Measurements from ENCODE around the gene ARHGEF4.
"Not testable (repeated sequence)": the region's sequence is repeated elsewhere in the genome, so short reads cannot be mapped to it uniquely, and the experiment has no call there.

ARHGEF4 gene

GRCh38 chr2:130985206-130985780 is 148.6 kb downstream of the ARHGEF4 start:
- DNase-seq (ENCODE audit: low spot score) = no peak

DNA sequence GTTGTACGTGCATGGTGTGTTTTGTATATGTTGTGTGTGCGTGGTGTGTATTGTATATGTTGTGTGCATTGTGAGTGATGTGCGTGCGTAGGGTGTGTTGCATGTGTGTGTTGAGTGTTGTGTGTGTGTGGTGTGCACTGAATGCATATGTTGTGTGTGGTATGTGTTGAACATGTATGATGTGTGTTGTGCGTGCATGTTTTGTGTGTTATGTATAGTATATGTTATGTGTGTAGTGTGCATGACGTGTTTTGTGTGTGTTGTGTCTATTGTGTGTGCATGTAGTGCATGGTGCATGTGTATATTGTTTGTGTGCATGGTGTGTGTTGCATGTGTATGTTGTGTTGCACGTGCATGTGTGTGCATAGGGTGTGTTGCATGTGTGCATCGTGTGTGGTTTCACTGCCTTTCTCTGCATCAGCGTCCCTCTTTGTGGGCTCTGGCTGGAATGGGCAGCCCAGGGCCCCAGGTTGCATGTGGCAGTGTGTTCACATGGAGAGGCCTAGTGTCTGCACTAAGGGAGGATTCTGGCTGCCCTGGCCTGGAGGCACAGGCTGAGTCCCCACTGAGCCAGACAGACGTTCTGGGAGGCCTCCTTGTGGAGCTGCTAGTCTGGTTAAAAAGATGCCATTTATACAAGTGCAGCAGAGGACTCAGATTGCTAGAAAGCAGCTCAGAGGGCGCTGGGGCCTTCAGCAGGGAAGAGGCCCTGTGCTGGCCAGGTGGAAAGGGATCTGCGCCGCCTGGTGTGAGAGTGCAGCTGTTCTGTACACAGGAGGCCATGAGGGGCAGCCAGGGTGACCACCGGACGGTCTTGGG is 149.3 kb downstream of the ARHGEF4 start:
- no peak for DNase-seq (ENCODE audit: low spot score)

DNA sequence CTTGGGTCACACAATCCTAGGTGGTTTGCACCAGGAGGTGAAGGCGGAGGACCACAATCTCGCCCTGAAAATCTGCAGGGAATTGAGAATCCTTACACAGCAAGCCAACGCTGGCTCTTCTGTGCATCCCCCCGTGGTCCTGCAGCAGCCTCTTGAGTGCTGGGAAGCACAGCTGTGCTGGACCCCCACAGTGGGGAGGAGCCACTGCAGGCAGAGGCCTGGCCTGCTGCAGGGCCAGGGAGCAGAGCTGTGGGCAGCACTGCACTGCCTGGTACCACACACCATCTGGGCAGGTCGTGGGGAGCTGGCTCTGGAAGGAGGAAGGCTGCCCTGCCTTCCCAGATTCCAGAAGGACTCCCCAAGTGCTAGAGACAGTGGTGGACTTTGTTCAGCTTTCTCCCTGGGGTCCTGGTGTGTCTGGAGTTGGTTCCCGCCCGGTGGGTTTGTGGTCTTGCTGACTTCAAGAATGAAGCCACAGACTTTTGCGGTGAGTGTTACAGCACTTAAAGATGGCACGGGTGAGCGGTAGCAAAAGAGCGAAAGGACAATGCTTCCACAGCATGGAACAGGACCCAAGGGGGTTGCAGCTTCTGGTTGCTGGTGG is 150.3 kb downstream of the ARHGEF4 start:
- DNase-seq (ENCODE audit: low spot score) = no peak

GRCh38 chr2:130987519-130988425 is 151.1 kb downstream of the ARHGEF4 start:
- DNase-seq (ENCODE audit: low spot score) = no peak

DNA sequence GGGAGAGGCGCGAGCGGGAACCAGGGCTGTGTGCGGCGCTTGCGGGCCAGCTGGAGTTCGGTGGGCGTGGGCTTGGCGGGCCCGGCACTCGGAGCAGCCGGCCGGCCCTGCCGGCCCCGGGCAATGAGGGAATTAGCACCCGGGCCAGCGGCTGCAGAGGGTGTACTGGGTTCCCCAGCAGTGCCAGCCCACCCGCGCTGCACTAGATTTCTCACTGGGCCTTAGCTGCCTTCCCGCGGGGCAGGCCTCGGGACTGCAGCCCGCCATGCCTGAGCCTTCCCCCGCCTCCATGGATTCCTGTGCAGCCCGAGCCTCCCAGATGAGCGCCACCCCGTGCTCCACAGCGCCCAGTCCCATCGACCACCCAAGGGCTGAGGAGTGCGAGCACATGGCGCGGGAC is 154.7 kb downstream of the ARHGEF4 start:
- DNase-seq (ENCODE audit: low spot score) = not testable (repeated sequence)

GRCh38 chr2:130992003-130992402 is 155.3 kb downstream of the ARHGEF4 start:
- DNase-seq (ENCODE audit: low spot score) = not testable (repeated sequence)

DNA sequence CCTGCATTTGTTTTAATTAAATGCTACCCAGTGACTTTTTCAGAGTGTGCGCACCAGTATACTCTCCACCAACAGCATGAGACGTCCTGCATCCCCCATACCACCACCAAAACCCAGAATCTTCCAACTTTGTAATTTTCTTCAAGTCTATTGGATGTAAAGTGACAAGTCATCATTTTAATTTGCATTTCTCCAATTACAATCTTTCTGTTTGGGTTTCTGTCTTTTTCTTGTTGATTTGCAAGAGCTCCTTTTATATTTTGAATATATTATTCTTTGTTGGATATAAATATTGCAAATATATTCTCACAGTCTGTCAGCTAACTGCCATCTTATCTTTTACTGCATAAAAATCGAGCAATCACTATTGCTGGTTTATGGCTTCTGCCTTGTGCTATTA is 160.0 kb downstream of the ARHGEF4 start:
- no peak for DNase-seq (ENCODE audit: low spot score)

- no peak for DNase-seq (ENCODE audit: low spot score)
Measured at GRCh38 chr2:130997198-130997597, 160.5 kb downstream of the ARHGEF4 start.

GRCh38 chr2:130998561-130998960 is 161.8 kb downstream of the ARHGEF4 start:
- no peak for DNase-seq (ENCODE audit: low spot score)

DNA sequence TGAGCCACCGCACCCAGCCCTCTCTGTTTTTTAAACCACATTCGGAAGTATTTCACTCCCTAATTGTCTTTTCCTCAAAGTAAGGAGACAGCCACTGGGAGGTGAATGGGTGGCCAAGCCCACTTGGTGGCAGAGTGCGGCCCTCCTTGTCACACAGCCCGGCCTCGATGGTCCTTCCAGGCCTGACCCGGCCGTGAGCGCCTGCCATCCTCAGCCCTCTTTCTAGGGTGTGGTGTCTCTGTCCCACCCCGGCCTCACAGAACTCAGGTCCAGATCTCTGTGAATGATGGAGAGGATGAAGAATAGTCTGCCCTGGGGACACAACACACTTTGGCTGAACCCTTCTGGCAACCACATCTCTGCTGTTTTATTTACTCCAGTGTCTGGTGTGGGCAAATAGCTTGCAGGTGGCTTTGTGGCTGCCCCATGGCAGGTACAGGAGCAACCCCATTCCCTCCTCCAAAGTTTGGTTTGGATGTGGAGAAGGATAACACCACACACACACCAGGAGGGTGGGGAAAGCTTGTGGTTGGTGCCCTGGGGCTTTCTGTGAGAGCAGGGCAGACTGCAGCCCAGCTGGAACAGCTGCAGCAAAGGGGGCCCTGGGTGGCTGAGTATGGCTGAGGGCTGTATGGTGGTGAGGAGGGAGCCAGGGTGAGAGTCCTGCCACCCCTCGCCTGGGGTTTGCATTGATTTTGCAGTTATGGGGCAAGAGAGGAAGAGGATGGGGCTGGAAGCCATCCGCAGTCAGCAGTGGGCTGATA is 167.9 kb downstream of the ARHGEF4 start:
- no peak for DNase-seq (ENCODE audit: low spot score)

DNA sequence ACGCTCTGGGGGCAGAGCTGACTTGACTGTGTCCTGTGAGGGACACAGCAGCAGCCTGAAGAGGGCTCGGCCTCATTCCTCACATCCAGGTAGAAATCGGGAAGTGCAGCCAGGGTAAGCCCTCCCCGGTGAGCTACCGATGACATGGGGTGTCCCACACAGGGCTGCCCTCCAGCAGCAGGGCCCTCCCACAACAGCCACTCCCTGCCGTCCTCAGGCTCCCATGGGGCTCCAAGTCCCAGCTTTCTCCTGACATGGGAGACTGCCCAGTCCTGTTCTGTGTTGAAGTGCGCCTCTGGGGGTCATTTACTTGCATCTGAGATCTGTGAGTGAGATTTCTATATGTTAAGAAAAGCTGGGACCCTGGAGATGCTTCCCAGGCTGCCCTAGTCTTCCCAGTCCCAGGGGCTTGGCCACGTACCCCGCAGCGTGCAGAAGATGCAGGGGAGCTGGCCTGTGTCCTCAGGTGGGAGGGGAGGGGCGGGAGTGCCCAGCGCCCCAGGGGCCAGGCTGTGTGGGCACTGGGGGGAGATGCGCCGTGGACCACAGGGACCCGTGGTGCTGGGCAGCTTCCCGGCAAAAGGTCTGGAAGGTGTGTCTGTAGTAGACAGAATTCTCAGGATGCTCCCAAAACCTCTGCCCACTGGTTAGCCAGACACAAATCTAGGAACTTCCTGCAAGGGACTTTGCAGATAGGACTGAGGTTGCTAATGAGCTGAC is 168.7 kb downstream of the ARHGEF4 start:
- DNase-seq (ENCODE audit: low spot score) = no peak

DNA sequence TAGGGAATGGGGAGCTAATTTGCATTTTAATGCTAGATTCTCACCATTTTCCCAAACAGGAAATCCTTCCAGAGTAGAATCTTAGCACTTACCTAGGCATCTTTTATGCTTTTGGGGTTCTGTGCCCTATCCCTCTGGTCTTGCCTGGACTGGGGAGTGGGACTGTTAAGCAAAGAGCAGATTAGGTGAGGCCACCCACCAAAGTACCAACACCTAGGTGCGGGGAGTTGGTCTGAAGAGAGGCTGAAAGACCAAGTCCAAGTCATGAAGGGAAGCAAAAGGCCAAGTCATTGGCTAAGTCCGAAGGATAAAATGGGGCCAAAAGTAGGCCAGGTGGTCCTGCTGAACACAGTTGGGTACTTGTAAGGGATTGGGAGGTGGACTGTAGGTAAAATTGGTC is 169.8 kb downstream of the ARHGEF4 start:
- no peak for DNase-seq (ENCODE audit: low spot score)

- DNase-seq (ENCODE audit: low spot score) = no peak
Measured at GRCh38 chr2:131008967-131009366, 172.3 kb downstream of the ARHGEF4 start.

GRCh38 chr2:131009713-131010475 is 173.2 kb downstream of the ARHGEF4 start:
- no peak for DNase-seq (ENCODE audit: low spot score)

DNA sequence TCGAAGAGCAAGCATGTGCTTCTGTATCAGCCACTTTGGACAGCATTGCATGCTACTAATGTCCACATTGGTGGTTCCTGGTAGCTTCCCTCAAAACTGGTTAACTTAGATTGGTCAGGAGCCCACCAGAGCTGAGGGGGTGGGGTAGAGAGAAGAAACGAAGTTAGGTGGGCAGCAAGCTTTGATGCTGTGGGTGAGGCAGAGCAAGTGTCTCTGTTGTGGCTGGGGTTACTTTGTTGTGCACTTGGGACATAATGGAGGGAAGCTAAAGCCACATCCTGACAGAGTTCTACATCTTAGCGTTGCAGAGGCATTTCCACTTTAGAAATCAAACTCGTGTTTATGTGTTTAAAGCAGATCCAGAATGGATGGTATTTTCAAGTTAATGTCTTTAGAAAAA is 173.9 kb downstream of the ARHGEF4 start:
- no peak for DNase-seq (ENCODE audit: low spot score)

DNA sequence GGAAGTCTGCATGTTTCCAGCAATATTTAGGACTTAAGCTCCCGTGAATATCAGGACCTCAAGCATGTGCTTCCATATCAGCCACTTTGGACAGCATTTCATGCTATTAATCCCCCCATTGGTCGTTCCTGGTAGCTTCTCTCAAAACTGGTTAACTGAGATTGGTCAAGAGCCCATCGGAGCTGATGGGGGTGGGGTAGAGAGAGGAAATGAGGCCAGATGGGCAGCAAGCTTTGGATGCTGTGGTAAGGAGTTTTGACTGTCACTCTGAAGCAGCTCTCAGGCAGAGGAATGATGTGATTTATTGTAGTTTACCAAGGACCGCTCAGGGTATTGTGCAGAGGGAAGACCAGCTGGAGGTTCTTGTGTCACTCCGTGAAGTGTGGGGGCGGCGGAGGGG is 174.8 kb downstream of the ARHGEF4 start:
- no peak for DNase-seq (ENCODE audit: low spot score)

DNA sequence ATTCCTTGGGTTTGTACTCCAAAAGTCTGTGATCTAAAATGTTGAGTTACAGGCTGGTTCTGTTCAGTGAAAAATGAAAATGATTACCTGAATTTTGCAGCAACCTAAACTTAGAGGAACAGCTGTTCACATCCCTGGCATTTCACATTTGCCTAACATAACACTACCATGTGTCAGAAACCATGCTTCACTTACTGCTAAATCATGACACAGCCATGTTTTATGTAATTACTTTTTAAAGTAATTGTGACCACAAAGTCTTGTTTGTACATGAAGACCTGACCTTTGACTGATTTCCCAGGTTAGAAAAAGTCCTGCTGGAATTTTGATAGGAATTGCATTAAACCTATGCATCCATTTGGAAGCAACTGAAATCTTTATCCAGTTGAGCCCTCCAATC is 177.4 kb downstream of the ARHGEF4 start:
- DNase-seq (ENCODE audit: low spot score) = no peak

DNA sequence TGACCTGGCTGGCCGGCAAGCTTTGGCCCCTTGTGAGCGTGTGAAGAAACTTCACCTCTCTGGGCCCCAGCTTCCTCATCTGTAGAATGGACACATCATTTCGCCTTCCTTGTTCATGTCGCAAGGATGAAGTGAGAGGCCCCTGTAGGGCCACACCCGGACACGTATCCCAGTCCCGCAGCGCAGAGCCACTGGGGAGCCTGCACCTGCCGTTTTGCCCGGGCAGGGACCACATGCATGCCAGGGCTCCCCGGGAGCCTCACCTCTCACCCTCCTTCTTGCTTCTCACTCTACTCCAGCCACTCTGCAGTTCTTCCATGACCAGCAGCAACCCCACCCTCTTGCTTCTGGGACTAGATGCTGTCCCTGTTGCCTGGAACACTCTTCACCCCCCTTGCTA is 179.1 kb downstream of the ARHGEF4 start:
- DNase-seq (ENCODE audit: low spot score) = no peak

DNA sequence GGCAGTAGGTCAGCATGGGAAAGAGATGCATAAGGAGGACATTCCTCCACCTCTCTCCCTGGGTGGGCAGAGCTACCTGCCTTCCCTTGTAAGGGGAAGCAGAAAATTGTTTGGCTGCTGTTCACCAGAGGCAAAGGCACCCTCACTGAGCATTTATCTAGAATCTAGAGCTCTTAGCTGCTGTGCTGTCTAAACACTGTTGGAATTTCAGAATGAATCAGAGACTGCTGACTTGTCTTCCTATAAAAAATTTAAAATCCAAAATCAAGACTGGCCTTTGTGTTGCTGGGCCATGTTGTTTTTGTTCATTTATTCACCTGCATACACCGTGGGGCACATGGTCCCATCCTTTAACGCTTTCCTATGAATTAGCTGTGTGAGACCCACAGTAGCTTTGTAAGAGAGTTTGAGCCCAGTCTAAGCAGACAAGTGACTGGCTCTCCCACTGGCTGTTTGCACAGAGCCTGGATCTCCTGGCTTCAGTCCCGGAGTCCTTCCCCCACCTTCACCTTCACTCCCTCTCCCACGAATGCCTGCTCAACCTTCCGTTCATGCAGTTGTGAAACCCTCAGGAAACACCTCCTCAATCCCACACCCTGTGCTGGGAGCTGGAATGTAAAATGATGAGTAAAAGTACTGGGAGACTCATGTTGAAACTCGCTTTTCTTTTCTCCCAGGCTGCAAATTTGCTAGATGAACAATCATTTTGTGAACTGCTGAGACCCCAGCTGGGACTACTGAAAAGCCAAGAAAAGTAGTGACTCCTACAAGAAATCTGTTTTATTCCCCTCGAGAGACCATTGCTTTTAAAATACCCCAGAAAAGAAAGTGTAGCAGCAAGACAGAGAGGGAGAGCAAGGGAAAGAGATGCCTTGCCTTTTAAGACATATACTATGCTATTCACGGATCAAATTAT is 180.4 kb downstream of the ARHGEF4 start:
- DNase-seq (ENCODE audit: low spot score) = no peak
